ENCODE measurements around the gene ILDR1.

DNA sequence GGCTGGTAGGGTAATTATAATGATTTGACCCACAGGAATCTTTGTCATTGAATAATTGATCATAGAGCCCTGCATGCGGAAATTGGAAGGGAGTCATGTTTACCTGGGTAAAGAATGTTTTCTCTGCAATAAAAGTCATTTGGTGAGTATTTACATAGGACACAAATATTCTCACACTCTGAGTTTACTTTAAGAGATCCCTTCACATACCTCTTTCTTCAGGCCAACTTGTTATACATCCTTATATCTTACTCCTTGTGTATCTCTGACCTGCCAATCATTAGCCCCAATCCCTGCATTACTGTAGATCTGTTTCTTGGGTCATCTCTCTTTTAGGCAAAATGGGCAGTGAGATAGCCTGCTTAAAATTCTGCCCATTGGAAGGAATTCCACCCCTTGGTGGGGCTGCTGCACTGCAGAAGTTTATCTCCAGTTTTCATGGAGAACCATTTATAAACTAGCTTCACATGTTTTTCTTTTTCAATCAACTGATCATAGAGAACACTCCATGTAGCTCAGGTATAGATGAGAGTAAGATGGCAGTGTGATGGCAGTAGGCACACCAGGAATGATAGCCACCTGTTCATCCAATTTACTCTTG lies 46.2 kb downstream of the ILDR1 start:
- TF ChIP-seq POLR2AphosphoS5 (IDR thresholded peaks at IDR 0.05; ENCODE audit: low read depth) (no peak), EZH2phosphoT487 (IDR thresholded peaks at IDR 0.05; ENCODE audit: unreplicated experiment) (no peak), JUNB (IDR thresholded peaks at IDR 0.05; ENCODE audit: unreplicated experiment) (no peak), EZH2 (IDR thresholded peaks at IDR 0.05; ENCODE audit: low read depth, unreplicated experiment) (no peak), CREB1 (CRISPR knock-in tag; IDR thresholded peaks at IDR 0.05; ENCODE audit: low read depth) (no peak), NANOG (IDR thresholded peaks at IDR 0.05; ENCODE audit: borderline replicate concordance) (no peak), ZNF114 (CRISPR knock-in tag; IDR thresholded peaks at IDR 0.05) (no peak), STAT1 (IDR thresholded peaks at IDR 0.05; ENCODE audit: unreplicated experiment) (no peak), ZNF331 (CRISPR knock-in tag; IDR thresholded peaks at IDR 0.05; ENCODE audit: low read depth) (no peak)
- TF ChIP-seq, protein P1, sequence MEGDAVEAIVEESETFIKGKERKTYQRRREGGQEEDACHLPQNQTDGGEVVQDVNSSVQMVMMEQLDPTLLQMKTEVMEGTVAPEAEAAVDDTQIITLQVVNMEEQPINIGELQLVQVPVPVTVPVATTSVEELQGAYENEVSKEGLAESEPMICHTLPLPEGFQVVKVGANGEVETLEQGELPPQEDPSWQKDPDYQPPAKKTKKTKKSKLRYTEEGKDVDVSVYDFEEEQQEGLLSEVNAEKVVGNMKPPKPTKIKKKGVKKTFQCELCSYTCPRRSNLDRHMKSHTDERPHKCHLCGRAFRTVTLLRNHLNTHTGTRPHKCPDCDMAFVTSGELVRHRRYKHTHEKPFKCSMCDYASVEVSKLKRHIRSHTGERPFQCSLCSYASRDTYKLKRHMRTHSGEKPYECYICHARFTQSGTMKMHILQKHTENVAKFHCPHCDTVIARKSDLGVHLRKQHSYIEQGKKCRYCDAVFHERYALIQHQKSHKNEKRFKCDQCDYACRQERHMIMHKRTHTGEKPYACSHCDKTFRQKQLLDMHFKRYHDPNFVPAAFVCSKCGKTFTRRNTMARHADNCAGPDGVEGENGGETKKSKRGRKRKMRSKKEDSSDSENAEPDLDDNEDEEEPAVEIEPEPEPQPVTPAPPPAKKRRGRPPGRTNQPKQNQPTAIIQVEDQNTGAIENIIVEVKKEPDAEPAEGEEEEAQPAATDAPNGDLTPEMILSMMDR (conservative IDR thresholded peaks at IDR 0.05; ENCODE audit: low read depth in 2 of 2): no peak
- TF ChIP-seq, protein P2, sequence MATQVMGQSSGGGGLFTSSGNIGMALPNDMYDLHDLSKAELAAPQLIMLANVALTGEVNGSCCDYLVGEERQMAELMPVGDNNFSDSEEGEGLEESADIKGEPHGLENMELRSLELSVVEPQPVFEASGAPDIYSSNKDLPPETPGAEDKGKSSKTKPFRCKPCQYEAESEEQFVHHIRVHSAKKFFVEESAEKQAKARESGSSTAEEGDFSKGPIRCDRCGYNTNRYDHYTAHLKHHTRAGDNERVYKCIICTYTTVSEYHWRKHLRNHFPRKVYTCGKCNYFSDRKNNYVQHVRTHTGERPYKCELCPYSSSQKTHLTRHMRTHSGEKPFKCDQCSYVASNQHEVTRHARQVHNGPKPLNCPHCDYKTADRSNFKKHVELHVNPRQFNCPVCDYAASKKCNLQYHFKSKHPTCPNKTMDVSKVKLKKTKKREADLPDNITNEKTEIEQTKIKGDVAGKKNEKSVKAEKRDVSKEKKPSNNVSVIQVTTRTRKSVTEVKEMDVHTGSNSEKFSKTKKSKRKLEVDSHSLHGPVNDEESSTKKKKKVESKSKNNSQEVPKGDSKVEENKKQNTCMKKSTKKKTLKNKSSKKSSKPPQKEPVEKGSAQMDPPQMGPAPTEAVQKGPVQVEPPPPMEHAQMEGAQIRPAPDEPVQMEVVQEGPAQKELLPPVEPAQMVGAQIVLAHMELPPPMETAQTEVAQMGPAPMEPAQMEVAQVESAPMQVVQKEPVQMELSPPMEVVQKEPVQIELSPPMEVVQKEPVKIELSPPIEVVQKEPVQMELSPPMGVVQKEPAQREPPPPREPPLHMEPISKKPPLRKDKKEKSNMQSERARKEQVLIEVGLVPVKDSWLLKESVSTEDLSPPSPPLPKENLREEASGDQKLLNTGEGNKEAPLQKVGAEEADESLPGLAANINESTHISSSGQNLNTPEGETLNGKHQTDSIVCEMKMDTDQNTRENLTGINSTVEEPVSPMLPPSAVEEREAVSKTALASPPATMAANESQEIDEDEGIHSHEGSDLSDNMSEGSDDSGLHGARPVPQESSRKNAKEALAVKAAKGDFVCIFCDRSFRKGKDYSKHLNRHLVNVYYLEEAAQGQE (IDR thresholded peaks at IDR 0.05; ENCODE audit: unreplicated experiment): no peak
- TF ChIP-seq, protein P3, sequence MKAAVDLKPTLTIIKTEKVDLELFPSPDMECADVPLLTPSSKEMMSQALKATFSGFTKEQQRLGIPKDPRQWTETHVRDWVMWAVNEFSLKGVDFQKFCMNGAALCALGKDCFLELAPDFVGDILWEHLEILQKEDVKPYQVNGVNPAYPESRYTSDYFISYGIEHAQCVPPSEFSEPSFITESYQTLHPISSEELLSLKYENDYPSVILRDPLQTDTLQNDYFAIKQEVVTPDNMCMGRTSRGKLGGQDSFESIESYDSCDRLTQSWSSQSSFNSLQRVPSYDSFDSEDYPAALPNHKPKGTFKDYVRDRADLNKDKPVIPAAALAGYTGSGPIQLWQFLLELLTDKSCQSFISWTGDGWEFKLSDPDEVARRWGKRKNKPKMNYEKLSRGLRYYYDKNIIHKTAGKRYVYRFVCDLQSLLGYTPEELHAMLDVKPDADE (IDR thresholded peaks at IDR 0.05): no peak
- TF ChIP-seq, protein P4, sequence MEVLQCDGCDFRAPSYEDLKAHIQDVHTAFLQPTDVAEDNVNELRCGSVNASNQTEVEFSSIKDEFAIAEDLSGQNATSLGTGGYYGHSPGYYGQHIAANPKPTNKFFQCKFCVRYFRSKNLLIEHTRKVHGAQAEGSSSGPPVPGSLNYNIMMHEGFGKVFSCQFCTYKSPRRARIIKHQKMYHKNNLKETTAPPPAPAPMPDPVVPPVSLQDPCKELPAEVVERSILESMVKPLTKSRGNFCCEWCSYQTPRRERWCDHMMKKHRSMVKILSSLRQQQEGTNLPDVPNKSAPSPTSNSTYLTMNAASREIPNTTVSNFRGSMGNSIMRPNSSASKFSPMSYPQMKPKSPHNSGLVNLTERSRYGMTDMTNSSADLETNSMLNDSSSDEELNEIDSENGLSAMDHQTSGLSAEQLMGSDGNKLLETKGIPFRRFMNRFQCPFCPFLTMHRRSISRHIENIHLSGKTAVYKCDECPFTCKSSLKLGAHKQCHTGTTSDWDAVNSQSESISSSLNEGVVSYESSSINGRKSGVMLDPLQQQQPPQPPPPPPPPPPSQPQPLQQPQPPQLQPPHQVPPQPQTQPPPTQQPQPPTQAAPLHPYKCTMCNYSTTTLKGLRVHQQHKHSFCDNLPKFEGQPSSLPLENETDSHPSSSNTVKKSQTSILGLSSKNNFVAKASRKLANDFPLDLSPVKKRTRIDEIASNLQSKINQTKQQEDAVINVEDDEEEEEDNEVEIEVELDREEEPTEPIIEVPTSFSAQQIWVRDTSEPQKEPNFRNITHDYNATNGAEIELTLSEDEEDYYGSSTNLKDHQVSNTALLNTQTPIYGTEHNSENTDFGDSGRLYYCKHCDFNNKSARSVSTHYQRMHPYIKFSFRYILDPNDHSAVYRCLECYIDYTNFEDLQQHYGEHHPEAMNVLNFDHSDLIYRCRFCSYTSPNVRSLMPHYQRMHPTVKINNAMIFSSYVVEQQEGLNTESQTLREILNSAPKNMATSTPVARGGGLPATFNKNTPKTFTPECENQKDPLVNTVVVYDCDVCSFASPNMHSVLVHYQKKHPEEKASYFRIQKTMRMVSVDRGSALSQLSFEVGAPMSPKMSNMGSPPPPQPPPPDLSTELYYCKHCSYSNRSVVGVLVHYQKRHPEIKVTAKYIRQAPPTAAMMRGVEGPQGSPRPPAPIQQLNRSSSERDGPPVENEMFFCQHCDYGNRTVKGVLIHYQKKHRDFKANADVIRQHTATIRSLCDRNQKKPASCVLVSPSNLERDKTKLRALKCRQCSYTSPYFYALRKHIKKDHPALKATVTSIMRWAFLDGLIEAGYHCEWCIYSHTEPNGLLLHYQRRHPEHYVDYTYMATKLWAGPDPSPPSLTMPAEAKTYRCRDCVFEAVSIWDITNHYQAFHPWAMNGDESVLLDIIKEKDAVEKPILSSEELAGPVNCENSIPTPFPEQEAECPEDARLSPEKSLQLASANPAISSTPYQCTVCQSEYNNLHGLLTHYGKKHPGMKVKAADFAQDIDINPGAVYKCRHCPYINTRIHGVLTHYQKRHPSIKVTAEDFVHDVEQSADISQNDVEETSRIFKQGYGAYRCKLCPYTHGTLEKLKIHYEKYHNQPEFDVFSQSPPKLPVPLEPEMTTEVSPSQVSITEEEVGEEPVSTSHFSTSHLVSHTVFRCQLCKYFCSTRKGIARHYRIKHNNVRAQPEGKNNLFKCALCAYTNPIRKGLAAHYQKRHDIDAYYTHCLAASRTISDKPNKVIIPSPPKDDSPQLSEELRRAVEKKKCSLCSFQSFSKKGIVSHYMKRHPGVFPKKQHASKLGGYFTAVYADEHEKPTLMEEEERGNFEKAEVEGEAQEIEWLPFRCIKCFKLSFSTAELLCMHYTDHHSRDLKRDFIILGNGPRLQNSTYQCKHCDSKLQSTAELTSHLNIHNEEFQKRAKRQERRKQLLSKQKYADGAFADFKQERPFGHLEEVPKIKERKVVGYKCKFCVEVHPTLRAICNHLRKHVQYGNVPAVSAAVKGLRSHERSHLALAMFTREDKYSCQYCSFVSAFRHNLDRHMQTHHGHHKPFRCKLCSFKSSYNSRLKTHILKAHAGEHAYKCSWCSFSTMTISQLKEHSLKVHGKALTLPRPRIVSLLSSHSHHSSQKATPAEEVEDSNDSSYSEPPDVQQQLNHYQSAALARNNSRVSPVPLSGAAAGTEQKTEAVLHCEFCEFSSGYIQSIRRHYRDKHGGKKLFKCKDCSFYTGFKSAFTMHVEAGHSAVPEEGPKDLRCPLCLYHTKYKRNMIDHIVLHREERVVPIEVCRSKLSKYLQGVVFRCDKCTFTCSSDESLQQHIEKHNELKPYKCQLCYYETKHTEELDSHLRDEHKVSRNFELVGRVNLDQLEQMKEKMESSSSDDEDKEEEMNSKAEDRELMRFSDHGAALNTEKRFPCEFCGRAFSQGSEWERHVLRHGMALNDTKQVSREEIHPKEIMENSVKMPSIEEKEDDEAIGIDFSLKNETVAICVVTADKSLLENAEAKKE (CRISPR knock-in tag; IDR thresholded peaks at IDR 0.05): no peak
